Activated naive CD4-positive, alpha-beta T cell treated with anti-CD3 and anti-CD28 coated beads, Interleukin-2, amount 50 U/mL, for 72 hours (primary cell): Measurements from ENCODE around the gene ARPIN. TPM values are rescaled to one million over a fixed set of nuclear protein-coding genes. Genes with fewer than 3 reads are reported as not detected.
"Not testable (repeated sequence)": the region's sequence is repeated elsewhere in the genome, so short reads cannot be mapped to it uniquely, and the experiment has no call there.

Experiments used
- ATAC-seq, 2 donors: fragments of 150-1000 bp; cut with Tn5 transposase; 2 replicates each; pipeline ENCODE4 v1.10.0; 2021; ENCODE audit warnings: mild to moderate bottlenecking in 2 of 2, moderate library complexity in 2 of 2
- DNase-seq, 2 donors: peaks; one replicate each; pipeline ENCODE4 v3.0.0; 2021 to 2022; ENCODE audit warnings: low spot score in 2 of 2
- H3K27ac Mint-ChIP-seq, 2 donors: one replicate each; pipeline ENCODE4 v1.8.0; 2022; ENCODE audit warnings: mild to moderate bottlenecking in 2 of 2, mixed read lengths in 2 of 2
- H3K36me3 Mint-ChIP-seq, 2 donors: one replicate each; pipeline ENCODE4 v1.8.0; 2022; ENCODE audit warnings: mixed read lengths in 2 of 2
- H3K9me3 Mint-ChIP-seq, 2 donors: one replicate each; pipeline ENCODE4 v1.8.0; 2022; ENCODE audit warnings: mixed read lengths in 2 of 2
- total RNA-seq, 2 donors: library from RNA; stranded (reverse); gene quantifications; one replicate each; pipeline ENCODE4 v1.2.3, GENCODE V29; 2022

The ARPIN gene
- total RNA-seq, 2 donors from 2014 or later, result not detected

DNA sequence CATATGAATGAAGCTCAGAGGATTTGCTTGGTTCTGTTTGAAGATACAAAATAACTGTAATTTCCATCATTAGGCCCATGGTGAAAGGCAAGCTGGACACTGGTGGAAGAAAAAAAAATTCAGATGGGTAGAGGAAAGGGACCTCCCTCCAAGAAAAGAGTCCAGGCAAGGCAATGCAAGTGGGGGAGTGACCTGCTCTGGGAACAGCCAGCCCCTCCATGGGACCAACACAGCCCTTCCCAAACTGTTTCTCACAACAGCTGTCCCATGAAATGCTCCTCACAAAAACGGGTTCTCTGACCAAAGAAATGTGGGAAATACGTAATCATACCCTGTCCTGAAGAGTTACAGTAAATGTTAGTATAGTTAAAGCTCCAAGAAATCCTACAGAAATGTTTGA lies 14.6 kb downstream of the ARPIN start:
- ATAC-seq (no peak), DNase-seq (no peak)

GRCh38 chr15:89893696-89894447 lies 18.9 kb downstream of the ARPIN start, which contains the start of gene AP3S2:
TSS of gene AP3S2 (minus strand) at chr15:89893994. CDS start at chr15:89893949, 45 bp downstream.
- H3K9me3 Mint-ChIP-seq, result no peaks in the 10 kb centered on the region
- H3K27ac Mint-ChIP-seq, result peak within 1 kb of the TSS; percentile 99 to 100
- H3K36me3 Mint-ChIP-seq, result peaks cover 5 to 15% of the 10 kb centered on the region in 2 donors
- ATAC-seq, result peak; percentile 90 to 91
- peak; percentile 88 to 94 for DNase-seq

More for the DNA sequence above, 14.6 kb downstream of the ARPIN start:
- Mint-ChIP-seq H3K36me3 (peaks cover 5 to 9% of the 10 kb centered on the region in 2 donors), H3K9me3 (no peaks in the 10 kb centered on the region), H3K27ac (no peak overlapping the region)

DNA sequence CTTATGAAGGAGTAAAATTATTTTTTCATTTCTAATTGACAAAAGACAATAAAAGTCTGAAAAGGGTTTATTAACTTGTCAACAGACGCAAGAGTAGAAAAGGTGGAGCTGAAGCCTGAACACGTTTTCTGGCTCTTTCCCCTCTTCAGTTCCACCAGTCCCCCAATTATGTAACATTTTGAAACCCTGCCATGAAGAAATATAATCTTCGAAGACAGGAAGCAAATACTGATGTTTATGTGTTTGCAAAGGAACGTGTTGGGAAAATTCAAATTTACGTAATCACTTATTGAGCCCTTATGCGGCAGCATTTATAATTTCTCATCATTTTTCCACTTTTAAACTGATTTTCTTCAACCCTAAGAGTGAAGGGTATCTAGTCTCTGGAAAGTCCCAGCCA lies 19.7 kb downstream of the ARPIN start:
- H3K9me3 Mint-ChIP-seq, result no peaks in the 10 kb centered on the region

GRCh38 chr15:89888214-89888804 lies 24.4 kb downstream of the ARPIN start:
- DNase-seq (no peak), ATAC-seq (no peak)
- Mint-ChIP-seq H3K36me3 (peaks cover 6 to 9% of the 10 kb centered on the region in 2 donors), H3K27ac (peak overlapping the region in 1 of 2 donors; percentile 38), H3K9me3 (no peaks in the 10 kb centered on the region)

More for the DNA sequence above, 19.7 kb downstream of the ARPIN start:
- Mint-ChIP-seq H3K27ac (peak overlapping the region; percentile 99 to 100), H3K36me3 (peaks cover 10 to 18% of the 10 kb centered on the region in 2 donors)
- ATAC-seq (no peak), DNase-seq (no peak)

GRCh38 chr15:89885611-89886010 lies 27.1 kb downstream of the ARPIN start:
- Mint-ChIP-seq H3K36me3 (peaks cover 4 to 8% of the 10 kb centered on the region in 2 donors), H3K27ac (no peak overlapping the region), H3K9me3 (no peaks in the 10 kb centered on the region)
- DNase-seq (no peak), ATAC-seq (no peak)

GRCh38 chr15:89885179-89885578 lies 27.6 kb downstream of the ARPIN start:
- ATAC-seq, H3K27ac Mint-ChIP-seq: not testable (repeated sequence)

GRCh38 chr15:89883518-89883917 lies 29.2 kb downstream of the ARPIN start:
- Mint-ChIP-seq H3K9me3 (no peaks in the 10 kb centered on the region), H3K36me3 (peaks cover 0 to 4% of the 10 kb centered on the region in 2 donors), H3K27ac (no peak overlapping the region)
- no peak for ATAC-seq
- DNase-seq, result no peak

More at GRCh38 chr15:89885179-89885578, 27.6 kb downstream of the ARPIN start:
- not testable (repeated sequence) for DNase-seq, H3K36me3 Mint-ChIP-seq, H3K9me3 Mint-ChIP-seq

DNA sequence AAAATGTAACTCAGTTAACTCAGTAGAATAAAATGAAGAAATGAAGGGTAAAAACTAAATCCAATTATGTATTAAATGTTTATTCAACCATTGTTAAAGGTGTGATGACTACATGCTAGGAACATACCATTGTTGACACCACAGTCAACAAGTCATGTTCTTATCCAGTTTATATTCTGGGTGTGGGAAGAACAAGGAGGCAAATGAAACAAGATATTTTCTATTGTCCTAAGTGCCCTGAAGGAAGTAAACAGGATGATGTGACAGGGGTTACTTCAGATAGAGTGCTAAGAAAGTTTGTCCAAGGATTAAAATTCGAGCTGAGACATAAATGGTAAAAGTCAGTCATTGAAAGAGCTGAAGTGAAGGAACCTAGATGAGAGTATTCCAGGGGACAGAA lies 32.0 kb downstream of the ARPIN start:
- DNase-seq (no peak), ATAC-seq (no peak)
- Mint-ChIP-seq H3K36me3 (no peaks in the 10 kb centered on the region), H3K27ac (no peak overlapping the region), H3K9me3 (no peaks in the 10 kb centered on the region)

GRCh38 chr15:89878323-89878722 lies 34.4 kb downstream of the ARPIN start:
- Mint-ChIP-seq H3K36me3 (no peaks in the 10 kb centered on the region), H3K27ac (no peak overlapping the region), H3K9me3 (no peaks in the 10 kb centered on the region)
- ATAC-seq, result no peak
- DNase-seq, result no peak

DNA sequence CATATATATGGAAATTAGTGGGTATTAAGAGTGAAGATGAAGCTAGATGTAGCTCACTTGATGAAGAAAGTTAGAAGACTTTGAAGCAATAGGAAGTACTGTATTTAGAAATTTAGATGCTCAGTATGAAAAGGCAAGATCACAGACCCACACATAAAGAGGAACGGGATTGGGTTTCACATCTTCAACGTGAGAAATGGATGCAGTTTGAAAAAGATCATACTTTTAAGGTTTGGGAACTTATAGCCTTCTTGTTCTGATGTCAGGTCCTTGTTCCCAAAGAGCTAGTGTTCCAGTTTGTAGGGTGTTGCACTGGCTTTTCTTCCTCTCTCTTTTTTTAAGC lies 35.7 kb downstream of the ARPIN start:
- Mint-ChIP-seq H3K9me3 (no peaks in the 10 kb centered on the region), H3K36me3 (no peaks in the 10 kb centered on the region), H3K27ac (peak overlapping the region in 1 of 2 donors; percentile 32)
- ATAC-seq (no peak), DNase-seq (no peak)

DNA sequence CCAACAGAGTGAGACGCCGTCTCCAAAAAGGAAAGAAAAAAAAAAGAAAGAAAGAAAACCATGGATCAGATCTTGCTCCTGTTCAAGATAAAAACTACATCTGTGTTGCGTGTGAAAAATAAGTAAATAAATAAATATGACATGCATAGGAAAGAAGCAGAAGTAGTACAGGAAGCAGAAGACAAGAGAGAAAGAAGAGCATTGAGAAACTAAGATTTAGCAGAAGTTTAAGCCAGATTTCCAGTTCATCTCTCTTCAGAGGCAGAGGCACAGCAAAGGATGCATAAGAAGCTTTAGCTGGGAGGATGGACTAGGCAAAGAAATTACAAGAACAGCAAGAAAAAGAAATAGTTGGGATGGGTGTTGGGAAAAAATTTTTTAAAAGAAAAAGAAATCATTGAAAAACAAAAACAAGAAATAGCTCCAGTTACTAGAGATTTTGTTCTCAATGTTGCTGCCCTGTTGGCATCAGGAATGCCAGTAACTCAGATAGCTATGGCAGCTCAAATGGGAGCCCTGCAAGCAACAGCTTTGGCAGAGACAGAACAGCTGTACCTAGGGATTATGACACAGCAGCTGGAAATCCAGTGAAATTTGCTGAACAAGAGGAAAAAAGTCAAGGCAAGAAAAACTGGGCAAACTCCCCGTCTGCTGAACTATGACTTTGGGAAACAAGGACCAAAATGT lies 36.2 kb downstream of the ARPIN start:
- ATAC-seq (no peak), DNase-seq (no peak)
- Mint-ChIP-seq H3K36me3 (no peaks in the 10 kb centered on the region), H3K9me3 (no peaks in the 10 kb centered on the region), H3K27ac (peak overlapping the region in 1 of 2 donors; percentile 32)

GRCh38 chr15:89875741-89876140 lies 37.0 kb downstream of the ARPIN start:
- Mint-ChIP-seq H3K36me3 (no peaks in the 10 kb centered on the region), H3K27ac (peak overlapping the region; percentile 61 to 66), H3K9me3 (no peaks in the 10 kb centered on the region)
- no peak for ATAC-seq
- DNase-seq, result no peak

DNA sequence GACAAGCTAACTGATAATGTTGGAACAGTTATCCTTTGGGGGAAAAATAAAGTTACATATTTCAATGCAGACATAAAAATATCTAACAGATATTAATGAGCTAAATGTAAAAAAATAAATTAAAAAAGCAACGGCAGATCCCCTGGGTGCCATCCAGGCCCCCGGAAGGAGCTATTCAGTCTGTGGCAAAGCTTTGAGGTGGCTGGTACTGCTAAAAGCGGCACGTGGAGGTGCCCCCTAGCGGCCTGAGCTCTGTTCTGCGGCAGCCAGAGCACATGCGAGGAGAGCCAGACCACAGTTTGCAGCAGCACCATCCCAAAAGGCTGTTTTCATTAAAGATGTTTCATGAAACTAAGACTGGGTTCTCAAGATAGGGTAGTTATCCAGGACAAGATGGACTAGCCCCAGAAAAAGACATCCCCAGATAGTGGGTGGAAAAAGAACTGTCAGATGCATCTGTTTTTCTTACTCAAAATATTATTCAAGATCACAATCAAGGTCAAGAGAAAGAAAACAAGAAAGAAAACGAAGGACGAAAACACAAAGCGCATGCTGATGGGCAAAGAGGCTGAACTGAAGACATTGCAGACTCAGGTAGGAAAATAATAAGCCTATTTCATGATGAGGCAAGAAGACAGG lies 37.7 kb downstream of the ARPIN start:
- H3K9me3 Mint-ChIP-seq, result no peaks in the 10 kb centered on the region
- peak overlapping the region in 1 of 2 donors; percentile 66 for H3K27ac Mint-ChIP-seq
- H3K36me3 Mint-ChIP-seq, result no peaks in the 10 kb centered on the region
- DNase-seq, result peak; percentile 73 to 81
- peak; percentile 97 to 98 for ATAC-seq

- Mint-ChIP-seq H3K27ac (no peak overlapping the region), H3K9me3 (no peaks in the 10 kb centered on the region), H3K36me3 (peaks cover 0 to 4% of the 10 kb centered on the region in 2 donors)
- no peak for ATAC-seq
- no peak for DNase-seq
These were observed 42.0 kb downstream of the ARPIN start for GRCh38 chr15:89870688-89871288.

DNA sequence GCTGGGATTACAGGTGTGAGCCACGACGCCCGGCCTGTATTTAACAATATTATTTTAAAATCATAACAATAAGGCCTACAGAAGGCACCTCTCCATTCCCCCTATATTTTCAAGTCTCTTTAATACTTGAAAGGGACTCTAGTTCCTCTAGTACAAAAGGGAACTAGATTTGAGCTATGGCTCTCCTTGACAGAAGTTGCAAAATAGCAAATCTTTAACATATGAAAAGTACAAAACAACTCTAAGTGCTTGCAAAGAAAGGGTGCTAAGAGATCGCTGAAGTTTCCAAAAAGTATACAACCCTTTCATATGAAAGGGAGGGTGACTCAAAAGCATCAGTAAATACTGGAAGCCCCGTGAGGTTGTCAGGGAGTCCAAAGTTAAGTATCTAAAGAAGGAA lies 42.7 kb downstream of the ARPIN start:
- H3K9me3 Mint-ChIP-seq, result no peaks in the 10 kb centered on the region
- H3K27ac Mint-ChIP-seq, result no peak overlapping the region
- ATAC-seq (no peak), DNase-seq (no peak)
- peaks cover 0 to 4% of the 10 kb centered on the region in 2 donors for H3K36me3 Mint-ChIP-seq

DNA sequence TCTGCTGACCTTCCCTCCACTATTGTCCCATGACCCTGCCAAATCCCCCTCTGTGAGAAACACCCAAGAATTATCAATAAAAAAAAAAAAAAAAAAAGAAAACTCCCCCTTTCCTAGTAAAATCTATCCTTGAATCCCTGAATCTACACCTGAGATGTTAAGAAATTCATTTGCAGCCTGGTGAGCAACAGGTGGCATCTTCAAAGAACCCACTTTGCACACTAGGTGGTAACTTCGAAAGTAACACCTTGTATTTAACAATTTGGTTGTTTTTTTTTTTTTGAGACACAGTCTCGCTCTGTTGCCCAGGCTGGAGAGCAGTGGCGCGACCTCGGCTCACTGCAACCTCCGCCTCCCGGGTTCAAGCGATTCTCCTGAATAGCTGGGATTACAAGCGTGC lies 43.3 kb downstream of the ARPIN start:
- H3K27ac Mint-ChIP-seq, H3K9me3 Mint-ChIP-seq, DNase-seq, ATAC-seq, H3K36me3 Mint-ChIP-seq: not testable (repeated sequence)
